ENCODE results near the gene RAD54L2. TPM values are rescaled to one million over a fixed set of nuclear protein-coding genes. Genes with fewer than 3 reads are reported as not detected.

The RAD54L2 gene
- total and polyA plus RNA-seq, 2 donors (not counting 3 experiments of a cell fraction or from before 2014, with no cell fraction given): 7.6 to 31.1 TPM

- Histone ChIP-seq H3K27ac (ENCODE audit: insufficient read depth, low read depth, low read length) (peak overlapping the region; percentile 6), H3K9me1 (replicated peaks; ENCODE audit: control insufficient read depth, extremely low read depth, insufficient read depth, low read length) (no peaks in the 10 kb centered on the region), H3K9ac (replicated peaks; ENCODE audit: extremely low read depth, insufficient read depth, low read length) (no peak overlapping the region), H3K9me3 (replicated peaks; ENCODE audit: control insufficient read depth, insufficient read depth, low read length) (no peaks in the 10 kb centered on the region), H3K27me3 (ENCODE audit: control insufficient read depth in 2 of 2, insufficient read depth in 2 of 2, low read length in 2 of 2) (no peaks in the 10 kb centered on the region), H2AFZ (ENCODE audit: low read depth, low read length) (no peak overlapping the region), H3K4me1 (ENCODE audit: control insufficient read depth, extremely low read depth, insufficient read depth, low read length) (peaks cover 11% of the 10 kb centered on the region), H4K20me1 (replicated peaks; ENCODE audit: control insufficient read depth, extremely low read depth, insufficient read depth, low read length) (peaks cover 2% of the 10 kb centered on the region), H3K79me2 (ENCODE audit: control insufficient read depth, insufficient read depth, low read length) (peaks cover 51% of the 10 kb centered on the region), H3K4me2 (ENCODE audit: insufficient read depth, low read length) (no peak overlapping the region), H3K4me3 (replicated peaks in 1 of 3; ENCODE audit: insufficient read depth in 1 of 3, low read depth in 1 of 3, low read length in 3 of 3) (no peak overlapping the region), H3K36me3 (ENCODE audit: control insufficient read depth in 2 of 2, extremely low read depth in 1 of 2, insufficient read depth in 2 of 2, low read length in 2 of 2) (peaks cover 0 to under 1% of the 10 kb centered on the region in 2 experiments)
- intact Hi-C loops (cut with micrococcal nuclease) (no loop called here), dilution Hi-C loops (cut with MboI; ENCODE audit: extremely low pct_ligation_motif_present, low sequenced_read_pairs) (no loop called here)
- TF ChIP-seq POLR2AphosphoS5 (IDR thresholded peaks at IDR 0.05; ENCODE audit: insufficient read depth, low read depth, low read length) (no peak), CTCF (IDR thresholded peaks at IDR 0.05; ENCODE audit: extremely low read depth in 1 of 2, insufficient read depth in 1 of 2, low read depth in 1 of 2, low read length in 2 of 2) (no peak), FOS (IDR thresholded peaks at IDR 0.05; ENCODE audit: borderline replicate concordance, insufficient read depth, low read length) (no peak), MYC (IDR thresholded peaks at IDR 0.05; ENCODE audit: low read depth, low read length) (no peak), EZH2 (IDR thresholded peaks at IDR 0.05; ENCODE audit: borderline replicate concordance, low read depth, low read length, severe bottlenecking) (no peak), GATA2 (IDR thresholded peaks at IDR 0.05; ENCODE audit: insufficient read depth, insufficient read length, low read depth, low read length) (no peak), MAX (IDR thresholded peaks at IDR 0.05; ENCODE audit: insufficient read depth, insufficient read length) (no peak), JUN (IDR thresholded peaks at IDR 0.05; ENCODE audit: borderline replicate concordance, insufficient read depth, insufficient read length, low read depth) (no peak), POLR2A (IDR thresholded peaks at IDR 0.05; ENCODE audit: low read depth, low read length) (no peak)
- DNase-seq (ENCODE audit: low read depth, low spot score) (peak; percentile 65), FAIRE-seq (no peak)
- ChIA-PET CTCF (interaction anchor here (0.8 kb wide), 1 partner anchor 42 kb away, joined by 3 read pairs; no protein-coding TSS in a partner anchor), POLR2A (no interaction called here)
- BruUV-seq (replicated peaks): no TSS peak
Measured at GRCh38 chr3:51544011-51544775, 5.7 kb downstream of the RAD54L2 start.
